IPS DF 4.7 (cell line): ENCODE results near the gene BHLHE41.

Source experiments
- DNase-seq: peaks from one replicate; pipeline ENCODE4 v3.0.0-alpha.2; 2013; ENCODE audit warnings: low spot score; ENCODE audit errors: extremely low read depth

Gene BHLHE41

DNA sequence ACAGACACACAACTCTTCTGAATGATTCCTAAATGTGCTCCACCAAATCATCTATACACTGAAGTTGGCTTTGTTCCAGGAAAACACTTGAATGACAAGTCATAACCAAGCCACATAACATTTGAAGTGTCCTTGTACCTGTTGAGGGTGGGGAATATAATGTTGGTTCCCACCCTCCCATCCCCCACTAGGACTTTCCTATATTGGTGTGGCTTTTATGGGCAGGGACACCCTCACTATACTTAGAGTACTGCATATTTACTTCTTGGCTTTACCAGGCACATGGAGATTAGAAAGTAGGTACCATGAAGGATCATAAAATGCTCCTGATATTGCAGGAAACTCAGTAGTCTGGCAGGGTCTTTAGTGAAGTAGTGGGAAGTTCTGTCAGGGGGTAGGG is 9.7 kb upstream of the BHLHE41 start:
- no peak for DNase-seq

DNA sequence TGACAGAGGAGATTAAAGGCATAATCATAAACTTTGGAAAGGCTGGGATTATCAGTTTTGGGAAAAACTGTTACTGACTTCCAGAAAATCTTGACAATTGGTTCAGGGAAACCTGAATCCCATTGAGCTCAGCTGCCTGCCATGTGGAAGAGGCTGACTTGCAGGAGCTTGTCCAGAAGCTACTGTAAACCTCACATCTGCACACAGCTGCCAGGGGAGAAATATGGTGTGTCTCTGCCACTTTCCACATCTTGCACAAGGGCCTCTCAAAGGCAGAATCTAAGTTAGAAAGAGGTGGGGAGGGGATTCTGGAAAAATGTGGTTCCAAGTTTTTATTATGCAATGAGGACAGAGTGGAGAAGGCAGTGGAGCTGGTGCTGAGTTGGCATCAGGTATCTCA is 8.7 kb upstream of the BHLHE41 start:
- DNase-seq = no peak

DNA sequence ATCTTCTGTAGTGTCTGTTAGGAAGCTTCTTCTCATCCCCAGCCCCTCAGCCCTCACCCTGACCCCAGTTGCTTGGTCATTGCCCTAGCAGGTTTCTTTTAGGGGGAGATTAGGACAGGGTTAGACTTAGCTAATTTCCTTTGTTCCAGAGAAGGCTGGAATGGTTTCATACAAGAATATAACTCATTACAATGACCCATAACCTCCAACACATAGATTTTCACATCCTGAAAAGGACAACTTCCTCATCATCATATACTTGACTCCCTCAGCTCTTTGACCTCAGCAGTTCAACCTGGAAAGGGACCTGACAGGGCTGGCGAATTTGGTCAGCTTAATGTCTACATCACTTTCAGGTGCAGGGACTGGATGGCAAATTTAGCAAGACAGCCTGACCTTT is 8.0 kb upstream of the BHLHE41 start:
- no peak for DNase-seq

DNA sequence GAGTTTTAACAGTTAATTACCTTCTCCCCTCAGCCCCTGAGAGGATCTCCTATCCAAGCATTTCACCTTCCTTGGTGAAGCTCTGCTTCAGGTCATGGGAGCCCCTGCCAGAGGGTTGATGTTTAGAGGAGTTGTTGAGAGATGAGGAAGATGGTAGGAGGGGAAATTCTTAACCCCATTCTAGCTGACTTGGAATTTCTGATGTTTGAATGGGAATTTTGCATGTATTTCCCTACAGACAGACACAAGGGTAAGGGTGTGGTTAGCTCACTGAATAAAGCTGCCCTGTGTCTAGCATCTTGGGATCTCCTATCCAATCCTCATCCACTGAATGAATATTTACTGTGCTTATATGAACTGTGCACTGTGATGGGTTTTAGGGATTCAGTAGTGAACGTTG is 7.1 kb upstream of the BHLHE41 start:
- no peak for DNase-seq

DNA sequence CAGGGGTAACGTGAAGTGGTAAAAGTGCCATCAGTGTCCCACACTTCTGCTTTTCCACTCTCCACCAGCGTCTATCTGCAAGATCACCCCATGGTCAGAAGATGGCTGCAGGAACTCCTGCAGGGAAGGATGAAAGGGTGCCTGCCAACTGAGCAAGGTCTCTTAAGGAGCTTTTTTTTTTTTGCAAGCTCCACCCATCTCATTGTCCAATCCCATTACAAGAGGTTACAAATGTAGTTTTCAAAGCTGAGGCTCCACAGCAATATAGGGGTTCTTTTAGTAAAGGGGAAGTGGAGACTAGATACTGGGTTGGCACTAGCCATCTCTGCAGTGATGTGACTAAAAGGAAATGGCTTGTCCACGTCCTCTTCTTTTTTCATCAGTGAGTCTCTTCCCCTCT is 5.9 kb upstream of the BHLHE41 start:
- DNase-seq = no peak

DNA sequence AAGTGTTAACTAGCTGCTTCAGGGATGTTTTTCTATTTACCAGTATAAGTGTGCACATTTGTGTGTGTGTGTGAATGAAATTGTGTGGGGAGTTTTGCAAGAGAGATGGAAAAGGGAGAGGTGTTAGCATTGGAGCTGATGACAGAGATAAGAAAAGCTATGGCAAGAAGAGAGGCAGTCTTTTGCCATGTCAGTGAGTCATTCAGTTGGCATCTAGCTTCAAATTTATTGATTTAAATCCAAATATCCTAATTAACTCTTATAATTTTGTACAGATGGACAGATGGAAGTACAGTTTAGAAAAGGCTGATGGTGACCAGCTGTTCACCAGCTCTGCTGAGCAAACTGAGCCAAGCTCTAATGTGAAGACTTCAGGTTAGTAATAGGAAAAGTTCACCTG is 3.3 kb upstream of the BHLHE41 start:
- no peak for DNase-seq

DNA sequence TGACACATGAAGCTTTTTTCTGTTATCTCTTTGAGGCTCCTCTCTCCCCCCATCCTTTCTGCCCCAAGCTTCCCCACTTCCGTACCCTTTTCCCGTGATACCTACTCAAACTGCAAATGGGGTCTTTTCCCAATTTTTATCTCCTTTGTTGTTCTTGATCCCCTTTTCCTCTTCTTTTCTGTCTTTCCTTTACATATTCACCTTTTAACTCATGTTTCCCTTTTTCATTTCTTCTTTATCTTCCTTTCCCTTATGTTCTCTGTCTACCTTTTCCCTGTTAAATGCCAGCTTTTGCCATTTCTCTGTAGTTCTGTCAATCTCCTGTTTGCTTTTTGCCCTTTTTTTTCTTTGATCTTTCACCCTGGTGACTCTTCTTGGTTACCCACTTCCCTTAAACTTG is 2.6 kb upstream of the BHLHE41 start:
- DNase-seq = no peak

DNA sequence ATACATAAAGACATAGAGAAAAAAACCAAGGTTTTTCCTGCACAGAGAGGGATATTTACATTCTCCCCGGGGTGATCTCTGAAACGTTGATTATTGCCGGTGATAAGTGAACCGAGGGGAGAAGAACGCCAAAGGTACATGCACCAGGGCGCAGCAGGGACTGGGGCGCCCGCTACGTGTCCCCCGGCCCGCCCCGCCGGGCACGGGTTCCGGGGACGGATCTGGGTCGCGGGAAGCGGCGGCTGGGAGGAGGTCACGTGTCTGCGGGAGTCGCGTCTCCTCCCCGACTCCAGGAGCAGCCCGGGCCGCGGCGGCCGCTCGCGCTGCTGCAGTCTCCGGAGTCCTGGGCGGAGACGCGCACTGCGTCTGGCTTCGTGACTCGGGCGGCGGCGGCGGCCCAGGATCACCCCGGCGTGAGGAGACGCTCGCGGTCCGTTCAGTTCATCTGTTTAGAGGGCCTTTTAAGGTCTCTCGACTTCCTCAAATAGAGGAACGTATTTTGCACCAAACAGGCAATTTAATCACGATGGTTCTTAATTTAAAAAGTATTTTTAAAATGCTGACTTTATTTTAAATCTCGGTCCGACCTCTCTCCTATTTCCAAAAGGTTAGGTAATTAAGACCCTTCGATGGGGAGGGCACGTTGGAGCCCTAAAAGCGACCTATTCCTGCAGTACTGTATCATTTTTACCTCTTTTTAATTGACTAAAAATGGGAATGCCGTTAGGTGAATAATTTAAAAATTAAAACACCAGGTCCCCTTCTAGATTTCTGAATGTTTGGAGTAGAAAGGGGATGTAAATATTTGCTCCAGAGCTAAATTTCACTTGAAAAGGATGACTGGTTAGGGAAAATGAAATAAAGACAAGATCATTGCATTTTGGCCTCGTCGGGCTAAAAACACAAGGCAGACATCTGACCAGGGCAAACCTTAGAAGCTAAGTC is 1.8 kb upstream of the BHLHE41 start:
- no peak for DNase-seq

DNA sequence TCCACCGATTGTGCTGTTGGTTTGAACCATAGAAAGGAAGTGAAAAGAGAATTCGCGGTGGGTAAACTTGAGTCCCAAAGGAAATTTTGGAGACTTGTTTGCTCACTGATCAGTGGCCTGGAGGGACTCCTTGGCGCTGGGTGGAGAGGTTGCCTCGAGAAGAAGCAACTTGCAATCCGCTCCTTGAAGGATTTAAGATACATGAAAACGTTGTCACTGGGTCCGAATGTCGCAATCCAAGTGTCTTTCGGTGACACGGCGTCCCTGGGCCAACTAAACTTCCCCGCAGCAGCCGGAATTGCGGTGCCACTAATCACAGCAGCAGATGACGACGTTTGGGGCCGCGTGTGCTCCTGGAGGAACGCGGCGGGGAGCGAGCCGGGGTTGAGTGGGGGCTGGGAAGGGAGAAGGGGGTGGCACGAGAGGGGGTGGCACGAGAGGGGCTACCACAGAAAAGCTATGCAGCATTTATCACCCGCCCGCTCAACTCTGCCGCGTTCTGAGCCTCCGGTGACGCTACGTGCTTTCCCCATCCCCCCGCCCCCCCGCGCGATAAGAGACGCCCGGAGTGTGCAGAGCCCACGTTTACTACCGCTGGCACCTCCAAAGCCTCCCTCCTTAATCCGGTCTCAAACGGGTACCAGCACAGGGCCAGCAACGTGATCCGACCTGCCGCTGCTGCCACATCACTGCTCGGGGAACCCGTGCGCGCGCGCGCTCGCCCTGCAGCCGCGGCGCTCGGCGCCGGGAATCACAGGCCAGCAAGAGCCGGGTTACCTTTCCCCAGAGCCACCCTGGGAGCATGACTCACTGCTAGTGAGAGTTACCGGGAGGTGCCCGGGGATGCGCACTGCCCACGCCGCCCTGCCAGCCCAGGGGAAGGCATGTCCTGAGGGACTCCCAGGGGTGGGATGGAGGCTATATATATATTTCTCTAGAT is 833 bp upstream of the BHLHE41 start:
- no peak for DNase-seq

DNA sequence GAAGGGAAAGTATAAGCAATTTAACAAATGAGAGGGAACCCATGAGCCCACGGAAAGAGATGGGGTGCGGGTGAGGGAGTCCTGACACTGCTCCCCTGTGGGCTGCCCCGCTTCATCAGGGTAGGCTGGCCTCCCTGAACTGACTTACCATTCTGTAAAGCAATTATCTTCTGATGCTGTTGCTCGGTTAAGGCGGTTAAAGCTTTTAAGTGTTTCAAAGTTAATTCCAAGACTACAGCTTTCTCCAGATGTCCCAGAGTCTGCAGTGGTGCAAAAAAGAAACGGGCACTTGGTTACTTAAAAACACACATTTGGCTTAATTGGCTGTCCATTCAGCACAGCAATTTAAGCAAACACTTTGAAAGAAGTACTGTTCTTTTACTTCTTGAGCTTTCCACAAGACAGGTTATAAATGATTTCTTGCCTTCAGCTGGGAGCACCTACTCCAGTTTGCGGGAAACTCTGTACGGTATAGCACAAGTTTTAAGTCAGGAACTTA is 1.3 kb downstream of the BHLHE41 start:
- no peak for DNase-seq

DNA sequence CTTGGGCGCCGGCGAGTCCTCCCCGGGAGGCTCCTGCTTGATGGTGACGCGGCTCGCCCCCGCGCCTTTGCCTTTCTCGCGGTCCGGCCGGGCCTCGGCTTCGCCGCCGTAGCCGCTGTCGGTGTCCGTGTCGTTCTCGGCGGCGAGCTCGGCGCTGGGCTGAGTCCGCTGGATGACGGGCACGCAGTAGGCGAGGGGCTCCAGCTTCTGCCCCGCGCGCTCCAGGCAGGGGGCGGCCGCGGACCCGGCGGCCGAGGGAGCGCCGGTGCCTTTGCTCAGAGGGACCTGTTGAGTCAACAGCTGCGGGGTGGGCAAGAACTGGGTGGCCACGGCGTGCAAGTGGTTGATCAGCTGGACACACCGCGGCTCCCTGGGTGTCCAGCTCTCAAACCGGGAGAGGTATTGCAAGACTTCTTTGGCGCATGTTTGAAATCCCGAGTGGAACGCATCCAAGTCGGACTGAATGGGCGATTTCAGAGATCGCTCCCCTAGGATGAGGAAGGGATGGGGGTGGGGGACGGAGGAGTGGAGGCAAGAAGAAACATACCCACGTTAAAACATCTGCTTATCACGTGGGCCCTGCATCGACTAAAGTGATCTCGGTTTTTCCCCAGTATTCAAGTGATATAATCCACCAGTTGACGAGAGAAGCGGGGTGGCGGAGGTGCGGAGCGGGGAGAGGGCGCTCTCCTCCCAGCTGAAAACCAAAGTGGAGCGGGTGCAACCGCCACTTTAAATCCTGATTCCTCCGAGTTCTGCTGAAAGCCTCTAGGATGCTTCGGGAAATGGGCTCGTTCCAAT is 2.0 kb downstream of the BHLHE41 start:
- no peak for DNase-seq

DNA sequence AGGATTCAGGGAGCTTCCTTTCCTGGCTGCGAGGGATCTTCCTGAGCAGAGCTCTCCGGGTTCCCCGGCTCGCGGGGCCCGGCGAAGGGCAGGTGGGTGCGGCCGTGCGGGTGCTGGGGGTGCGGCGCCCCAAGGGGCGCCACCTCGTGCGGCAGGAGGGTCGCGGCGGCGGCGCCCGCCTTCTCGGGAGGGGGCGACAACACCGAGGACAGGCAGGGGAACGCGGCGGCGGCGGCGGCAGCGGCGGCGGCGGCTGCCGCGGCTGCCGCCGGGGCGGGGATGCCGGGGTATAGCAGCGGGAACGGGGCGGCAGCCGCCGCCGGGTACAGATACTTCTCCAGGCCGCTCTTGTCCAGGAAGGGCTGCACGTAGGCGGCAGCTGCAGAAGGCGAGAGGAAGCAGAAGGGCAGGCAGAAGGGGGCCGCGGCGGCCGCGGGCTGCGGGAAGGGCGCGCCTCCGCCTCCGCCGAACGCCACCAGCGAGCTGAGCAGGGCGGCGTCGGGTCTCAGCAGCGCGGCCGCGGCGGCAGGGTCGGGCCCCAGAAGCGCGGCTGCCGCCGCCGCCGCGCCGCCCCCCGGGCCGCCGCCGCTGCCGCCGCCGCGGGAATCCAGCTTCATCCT is 2.7 kb downstream of the BHLHE41 start:
- no peak for DNase-seq

DNA sequence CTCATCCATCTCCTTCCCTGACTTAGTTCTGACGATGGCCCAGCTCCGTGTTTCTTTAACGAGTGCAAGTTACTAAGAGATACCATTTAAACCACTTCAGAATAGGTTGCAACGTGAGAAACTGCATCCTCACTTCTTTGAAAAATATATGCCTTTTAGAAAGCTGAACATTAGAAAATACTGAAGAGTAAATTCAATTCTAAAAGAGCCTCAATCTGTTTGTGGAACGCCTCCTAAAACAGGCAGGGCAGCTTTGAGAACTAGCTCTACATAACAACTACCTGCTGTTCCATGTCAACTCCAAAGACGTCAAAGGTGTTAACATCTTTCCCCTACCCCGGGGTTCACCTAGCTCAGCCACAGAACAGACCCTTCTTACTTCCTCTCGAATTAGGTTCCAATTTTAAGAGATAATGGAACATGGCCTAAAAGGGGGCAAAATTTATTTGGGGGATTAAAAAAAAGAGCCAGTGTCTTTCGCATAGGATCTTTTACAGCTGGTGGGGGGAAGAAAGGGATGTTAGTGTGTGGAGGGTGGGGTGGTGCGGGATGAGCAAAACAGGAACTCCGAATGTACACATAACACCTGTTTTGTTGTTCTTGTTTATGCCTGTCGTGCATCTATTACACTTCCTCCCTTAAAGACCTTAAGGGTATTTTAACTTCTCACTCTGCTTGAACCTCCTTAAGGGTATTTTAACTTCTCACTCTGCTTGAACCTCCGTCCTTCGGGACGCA is 3.3 kb downstream of the BHLHE41 start:
- no peak for DNase-seq

DNA sequence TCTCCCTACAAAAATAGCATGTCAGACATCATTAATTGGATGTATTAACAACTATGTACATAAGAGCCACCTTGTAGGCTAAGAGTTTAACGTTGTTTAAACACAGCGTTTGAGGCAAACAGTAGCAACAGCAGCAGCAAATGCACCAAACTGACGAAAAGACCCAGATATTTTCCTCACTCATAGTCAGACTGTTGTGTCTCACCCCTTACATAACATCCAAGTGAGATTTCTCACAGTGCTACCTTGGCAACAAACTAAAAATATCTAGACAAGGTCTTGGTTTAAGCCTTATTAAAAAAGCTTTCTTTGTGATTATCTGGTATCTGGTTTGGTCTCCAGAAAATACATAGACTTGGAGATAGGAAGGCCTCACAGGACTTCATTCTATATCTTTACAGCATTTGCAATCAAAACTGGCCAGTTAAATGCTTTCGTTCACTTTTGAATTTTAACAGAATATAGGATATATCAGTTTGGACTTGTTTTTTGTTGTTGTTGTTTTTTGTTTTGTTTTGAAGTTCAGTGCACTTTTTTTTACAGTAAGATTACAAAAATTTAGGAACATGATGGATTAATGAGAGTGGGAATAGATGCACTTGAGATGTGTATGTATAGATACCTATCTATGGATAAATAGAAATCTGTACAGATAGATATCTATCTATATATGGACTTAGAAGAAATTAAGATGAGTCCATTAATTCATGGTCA is 4.1 kb downstream of the BHLHE41 start:
- DNase-seq = no peak

DNA sequence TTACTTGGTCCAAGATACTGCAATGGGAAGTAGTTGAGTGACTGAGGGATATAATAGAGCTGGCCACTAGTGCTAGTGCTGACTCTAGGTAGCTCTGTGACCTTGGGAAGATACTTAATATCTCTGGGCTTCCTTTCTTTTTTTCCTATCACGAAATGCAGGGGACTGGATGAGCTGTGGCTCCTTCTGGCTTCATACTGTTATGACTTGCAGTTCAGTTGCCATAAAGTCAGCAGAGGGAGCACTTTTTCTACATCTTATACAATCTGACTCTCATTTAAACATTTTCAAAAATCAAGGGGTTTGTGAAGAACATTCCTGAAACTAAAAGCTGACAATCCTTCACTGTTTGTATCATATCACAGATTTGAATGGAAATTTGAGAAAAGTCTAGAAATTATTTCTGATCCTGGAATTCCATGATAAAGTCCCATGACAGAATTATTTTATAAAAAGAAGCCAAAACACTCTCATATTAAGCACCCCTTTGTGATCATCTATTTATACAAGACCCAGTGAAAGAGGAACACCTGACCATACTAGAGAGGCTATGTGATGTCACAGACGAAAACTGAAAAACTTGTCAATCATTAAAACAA is 5.3 kb downstream of the BHLHE41 start:
- DNase-seq = no peak

DNA sequence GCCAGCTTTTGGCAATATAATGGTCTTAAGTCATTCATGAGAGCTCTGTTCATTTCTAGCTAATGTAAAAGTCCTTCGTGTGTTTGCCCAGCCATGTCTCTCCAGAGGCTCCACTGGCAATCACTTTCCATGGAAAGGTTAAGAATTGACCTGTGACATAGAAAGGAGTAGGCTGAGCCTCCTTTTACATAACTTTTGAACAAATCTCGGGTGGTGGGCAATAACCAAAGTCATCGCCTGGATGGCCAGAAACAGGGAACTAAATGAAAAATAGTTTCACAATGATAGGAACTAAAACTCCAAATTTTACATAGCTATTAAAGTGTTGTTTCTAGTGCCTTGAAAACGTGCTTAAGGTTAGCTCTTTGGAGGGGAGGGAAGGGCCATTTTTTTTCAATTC is 6.5 kb downstream of the BHLHE41 start:
- no peak for DNase-seq

DNA sequence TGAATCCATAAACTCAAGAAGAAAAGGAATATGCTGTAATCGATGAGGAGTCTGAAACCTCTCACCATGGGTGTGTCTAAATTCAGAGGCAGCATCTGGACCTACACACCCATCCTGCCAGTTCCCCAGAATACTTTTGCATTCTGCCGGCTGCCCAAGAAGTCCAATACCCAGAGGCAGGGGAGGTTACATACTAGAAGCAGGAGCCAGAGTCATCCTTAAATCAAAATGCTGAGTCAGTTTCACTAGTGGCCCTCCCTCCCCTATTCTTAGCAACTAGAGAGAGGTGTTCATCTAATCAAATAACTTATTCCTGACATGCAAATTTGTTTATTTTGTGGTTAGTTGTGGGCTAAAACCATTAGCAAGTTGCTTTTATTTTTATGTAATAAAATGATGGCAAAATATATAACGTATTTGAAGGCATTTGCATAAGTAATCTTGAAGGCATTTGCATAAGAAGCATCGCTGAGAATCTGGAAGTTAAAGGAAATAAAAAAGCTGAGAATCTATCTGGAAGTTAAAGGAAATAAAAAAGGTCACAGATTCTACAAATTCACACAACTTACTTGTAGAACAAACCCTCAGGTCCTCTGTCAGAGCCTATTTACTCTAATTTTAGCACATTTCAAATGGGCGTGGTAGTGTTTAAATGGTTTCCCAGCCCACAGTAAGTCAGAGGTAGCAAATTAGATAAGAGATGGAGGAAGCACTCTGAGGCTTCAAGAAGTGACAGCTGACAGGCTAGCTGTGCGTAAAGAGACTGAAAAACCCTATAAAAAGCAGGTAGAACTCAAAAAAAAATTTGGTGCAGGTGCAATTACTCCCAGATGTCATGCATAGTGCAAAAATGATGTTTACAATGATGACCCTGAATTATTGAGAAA is 7.8 kb downstream of the BHLHE41 start:
- no peak for DNase-seq
